WERI-Rb-1 (cell line): Measurements from ENCODE around the gene SRGAP1.

Experiments
- DNase-seq: peaks from one replicate; pipeline ENCODE4 v3.0.0-alpha.2; 2020
- H3K27ac ChIP-seq: fragments of 250-450 bp; sonication (Bioruptor Pico); 2 replicates; pipeline ENCODE4 v1.5.1; 2020; ENCODE audit warnings: mild to moderate bottlenecking, moderate library complexity
- H3K27me3 ChIP-seq: fragments of 250-450 bp; sonication (Bioruptor Pico); 2 replicates; pipeline ENCODE4 v1.5.1; 2021; ENCODE audit warnings: mild to moderate bottlenecking, low read depth, moderate library complexity; ENCODE audit not compliant: insufficient read depth, severe bottlenecking
- H3K36me3 ChIP-seq: fragments of 250-450 bp; sonication (Bioruptor Pico); 2 replicates; pipeline ENCODE4 v1.5.1; 2020; ENCODE audit warnings: mild to moderate bottlenecking, moderate library complexity
- H3K4me3 ChIP-seq: 2 replicates; pipeline ENCODE4 v1.5.1; 2011; ENCODE audit warnings: low read depth, mild to moderate bottlenecking, control low read depth, low read length
- H3K9me3 ChIP-seq: fragments of 250-450 bp; sonication (Bioruptor Pico); 2 replicates; pipeline ENCODE4 v1.5.1; 2021; ENCODE audit warnings: mild to moderate bottlenecking, moderate library complexity; ENCODE audit not compliant: severe bottlenecking
- CTCF ChIP-seq: IDR thresholded peaks from 2 replicates; pipeline ENCODE4 v1.5.1; 2011; ENCODE audit warnings: low read depth, mild to moderate bottlenecking, control low read depth, inconsistent platforms, low read length

The SRGAP1 gene

DNA sequence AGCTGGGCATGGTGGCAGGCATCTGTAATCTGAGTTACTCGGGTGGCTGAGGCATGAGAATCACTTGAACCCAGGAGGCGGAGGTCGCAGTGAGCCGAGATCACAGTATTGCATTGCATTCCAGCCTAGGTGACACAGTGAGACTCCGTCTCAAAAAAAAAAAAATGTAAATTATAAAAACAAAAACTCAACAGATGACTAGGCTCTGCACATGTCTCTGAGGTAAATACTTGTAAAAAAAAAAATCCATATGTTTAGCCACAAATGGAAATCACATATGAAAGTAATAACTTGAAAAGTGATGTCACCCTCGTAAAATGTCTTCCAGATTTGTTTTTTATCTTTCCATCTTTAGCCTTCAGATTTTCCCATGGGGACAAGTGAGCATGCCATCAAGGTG is 292.6 kb downstream of the SRGAP1 start:
- H3K27ac ChIP-seq: no peak overlapping the region
- TF ChIP-seq CTCF: no peak

GRCh38 chr12:64139021-64139420 is 294.5 kb downstream of the SRGAP1 start:
- no peaks in the 10 kb centered on the region for H3K36me3 ChIP-seq
- H3K9me3 ChIP-seq: peaks cover 2% of the 10 kb centered on the region
- no peak for TF ChIP-seq CTCF
- H3K27me3 ChIP-seq: no peaks in the 10 kb centered on the region
- no peak for DNase-seq
- no peak overlapping the region for H3K4me3 ChIP-seq
- no peak overlapping the region for H3K27ac ChIP-seq

More for the DNA sequence above, 292.6 kb downstream of the SRGAP1 start:
- Histone ChIP-seq H3K4me3 (no peak overlapping the region), H3K36me3 (no peaks in the 10 kb centered on the region), H3K27me3 (no peaks in the 10 kb centered on the region), H3K9me3 (peaks cover 9% of the 10 kb centered on the region)
- DNase-seq: no peak

DNA sequence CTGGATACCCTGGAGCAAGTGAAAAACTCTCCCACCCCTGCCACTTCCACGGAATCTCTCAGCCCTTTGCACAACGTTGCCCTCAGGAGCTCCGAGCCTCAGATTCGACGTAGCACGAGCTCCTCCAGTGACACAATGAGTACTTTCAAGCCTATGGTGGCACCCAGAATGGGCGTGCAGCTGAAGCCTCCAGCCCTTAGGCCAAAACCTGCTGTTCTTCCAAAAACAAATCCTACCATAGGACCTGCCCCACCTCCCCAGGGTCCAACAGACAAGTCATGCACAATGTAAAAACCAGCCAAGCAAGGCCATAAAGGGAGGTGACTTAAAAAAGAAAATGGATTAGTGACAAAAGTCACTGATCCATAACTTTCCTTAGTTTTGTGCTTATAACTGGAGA is 297.9 kb downstream of the SRGAP1 start:
- H3K9me3 ChIP-seq: no peaks in the 10 kb centered on the region
- TF ChIP-seq CTCF: no peak
- H3K4me3 ChIP-seq: no peak overlapping the region
- DNase-seq: no peak
- no peaks in the 10 kb centered on the region for H3K36me3 ChIP-seq
- no peak overlapping the region for H3K27ac ChIP-seq
- no peaks in the 10 kb centered on the region for H3K27me3 ChIP-seq

GRCh38 chr12:64142784-64143183 is 298.3 kb downstream of the SRGAP1 start:
- Histone ChIP-seq H3K27ac (no peak overlapping the region), H3K4me3 (no peak overlapping the region), H3K36me3 (no peaks in the 10 kb centered on the region), H3K27me3 (no peaks in the 10 kb centered on the region), H3K9me3 (no peaks in the 10 kb centered on the region)
- TF ChIP-seq CTCF: no peak
- DNase-seq: no peak

DNA sequence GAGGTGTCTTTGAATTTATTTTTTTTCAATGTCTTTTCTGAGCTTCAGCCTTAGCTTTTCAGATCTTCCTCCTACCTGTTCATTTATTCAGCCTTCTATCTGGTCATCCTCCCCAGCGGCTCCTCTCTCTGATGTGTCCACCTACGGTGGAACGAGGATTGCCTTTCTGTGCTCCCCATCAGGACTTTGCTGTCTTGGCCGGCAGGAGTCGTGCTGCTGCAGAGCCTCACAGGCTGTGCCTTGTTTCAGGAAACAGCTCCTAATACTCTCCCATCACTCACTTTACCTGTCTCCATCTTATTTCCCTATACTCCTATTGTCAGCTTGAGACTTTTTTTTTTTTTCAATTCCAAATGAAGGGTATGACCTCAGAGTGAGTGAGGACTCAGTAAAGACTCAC is 300.7 kb downstream of the SRGAP1 start:
- no peak for TF ChIP-seq CTCF
- Histone ChIP-seq H3K9me3 (no peaks in the 10 kb centered on the region), H3K27me3 (no peaks in the 10 kb centered on the region), H3K36me3 (no peaks in the 10 kb centered on the region), H3K27ac (no peak overlapping the region), H3K4me3 (no peak overlapping the region)
- no peak for DNase-seq

DNA sequence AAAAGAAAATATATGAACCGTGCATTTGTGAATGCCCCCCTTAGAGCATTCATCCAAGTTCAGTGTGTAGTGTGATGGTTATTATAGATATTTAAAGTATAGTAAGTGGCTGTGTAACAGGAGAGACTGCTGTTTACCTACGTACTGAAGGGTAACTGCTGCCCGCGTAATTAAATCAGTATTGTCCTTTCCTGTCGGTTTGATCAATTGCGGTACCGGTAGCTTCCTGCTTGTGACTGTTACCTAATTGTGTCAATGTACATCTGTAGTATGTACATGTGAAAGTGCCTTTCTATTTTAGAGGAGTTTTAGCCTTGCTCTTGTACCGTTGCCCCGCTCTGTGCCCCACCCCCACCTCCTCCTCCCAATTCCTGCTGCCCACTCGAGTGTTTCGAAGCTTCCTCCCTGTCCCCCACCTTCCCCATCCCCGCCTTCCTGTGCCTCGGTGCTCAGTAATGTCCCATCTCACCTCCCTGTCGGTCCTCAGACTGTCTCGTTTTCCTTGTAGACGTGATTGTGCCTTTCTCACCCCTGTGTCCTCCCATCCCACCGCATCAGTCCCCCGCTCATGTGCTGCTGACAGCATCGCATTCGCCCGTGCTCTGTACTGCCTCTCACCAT is 302.6 kb downstream of the SRGAP1 start:
- Histone ChIP-seq H3K4me3 (no peak overlapping the region), H3K27ac (no peak overlapping the region), H3K27me3 (no peaks in the 10 kb centered on the region), H3K9me3 (no peaks in the 10 kb centered on the region), H3K36me3 (no peaks in the 10 kb centered on the region)
- DNase-seq: no peak
- TF ChIP-seq CTCF: no peak
